Gastroesophageal sphincter (tissue), 4 donors: ENCODE results near the gene EPHA8. TPM values are rescaled to one million over a fixed set of nuclear protein-coding genes. Genes with fewer than 3 reads are reported as not detected.

Source experiments
- ATAC-seq: fragments of 150-250 bp; one replicate; pipeline ENCODE4 v1.9.1; 2016; ENCODE audit warnings: mild to moderate bottlenecking, moderate library complexity
- H3K27ac ChIP-seq, 4 donors: fragments of 200-600 bp; sonication (generic) in 3 of 4; 1 replicate in 3 of 4; 2 replicates in 1 of 4; pipeline ENCODE4 v1.5.1; 2016 to 2019
- H3K27me3 ChIP-seq: fragments of 200-600 bp; sonication (generic); one replicate; pipeline ENCODE4 v1.5.1; 2019
- H3K36me3 ChIP-seq, 2 donors: fragments of 200-600 bp; sonication (generic); one replicate each; pipeline ENCODE4 v1.5.1; 2019; ENCODE audit warnings: control low read depth in 1 of 2
- H3K4me1 ChIP-seq, 3 donors: fragments of 200-600 bp; sonication (generic); 1 replicate in 2 of 3; 2 replicates in 1 of 3; pipeline ENCODE4 v1.5.1; 2016 to 2019; ENCODE audit warnings: control low read depth in 2 of 3
- H3K4me3 ChIP-seq, 2 donors: fragments of 200-600 bp; sonication (generic); one replicate each; pipeline ENCODE4 v1.5.1; 2019; ENCODE audit warnings: mild to moderate bottlenecking in 1 of 2, moderate library complexity in 1 of 2
- H3K9me3 ChIP-seq, 3 donors: fragments of 200-600 bp; sonication (generic); one replicate each; pipeline ENCODE4 v1.5.1; 2017 to 2019; ENCODE audit warnings: control low read depth in 2 of 3
- CTCF ChIP-seq, 4 experiments: fragments of 200-600 bp in 2 of 4; fragments of 450-650 bp in 2 of 4; sonication (generic) in 1 of 4; IDR thresholded peaks; one replicate each; pipeline ENCODE4 v1.5.1; 2017 to 2019; ENCODE audit warnings: antibody characterized with exemption in 4 of 4, mild to moderate bottlenecking in 2 of 4, moderate library complexity in 2 of 4
- EP300 ChIP-seq: sonication (generic); formaldehyde crosslinking; IDR thresholded peaks from one replicate; pipeline ENCODE4 v1.6.1; 2017; ENCODE audit warnings: antibody characterized with exemption, mild to moderate bottlenecking
- POLR2A ChIP-seq, 2 donors: fragments of 450-650 bp; IDR thresholded peaks; one replicate each; pipeline ENCODE4 v1.6.1; 2017; ENCODE audit warnings: antibody characterized with exemption in 2 of 2, mild to moderate bottlenecking in 2 of 2, moderate library complexity in 1 of 2
- POLR2AphosphoS5 ChIP-seq: sonication (generic); formaldehyde crosslinking; IDR thresholded peaks from one replicate; pipeline ENCODE4 v1.6.1; 2017; ENCODE audit warnings: antibody characterized with exemption
- WGBS, 2 donors: methylation state at CpG; one replicate each; pipeline ENCODE4 v1.1.5; 2018; ENCODE audit warnings: low coverage in 1 of 2; 5-methylcytosine and 5-hydroxymethylcytosine counted together
- total RNA-seq, 4 donors: library from RNA; depleted of rRNA; stranded (reverse); fragments of >200 nt; gene quantifications; one replicate each; pipeline ENCODE4 v1.1.0, GENCODE V29; 2016

Gene EPHA8
- total RNA-seq, 4 donors from 2014 or later, result 0.08 to 0.37 (median 0.13) TPM; not detected in 1

- Histone ChIP-seq H3K27me3 (peaks cover 61% of the 10 kb centered on the region), H3K9me3 (no peaks in the 10 kb centered on the region), H3K36me3 (no peaks in the 10 kb centered on the region), H3K4me3 (no peak overlapping the region), H3K27ac (no peak overlapping the region), H3K4me1 (no peaks in the 10 kb centered on the region)
- no peak for TF ChIP-seq POLR2A (IDR thresholded peaks at IDR 0.05)
- TF ChIP-seq POLR2AphosphoS5, result no peak
- no peak for TF ChIP-seq EP300
- no peak for TF ChIP-seq CTCF (IDR thresholded peaks at IDR 0.05)
- WGBS, 2 donors, result 61% methylated on average over 7 of the region's 13 CpGs; no CpG with 5 or more reads in 1 of the 2 donors
- no peak for ATAC-seq
These were observed 18.1 kb upstream of the EPHA8 start for GRCh38 chr1:22545141-22545540.

- WGBS, 2 donors, result 72 to 75% methylated on average over 5 to 6 of the region's 6 CpGs
- no peak for ATAC-seq
- Histone ChIP-seq H3K9me3 (no peaks in the 10 kb centered on the region), H3K4me3 (no peak overlapping the region), H3K36me3 (no peaks in the 10 kb centered on the region), H3K27me3 (peaks cover 83% of the 10 kb centered on the region), H3K27ac (no peak overlapping the region), H3K4me1 (no peaks in the 10 kb centered on the region)
- no peak for TF ChIP-seq POLR2A (IDR thresholded peaks at IDR 0.05)
- no peak for TF ChIP-seq EP300
- no peak for TF ChIP-seq CTCF (IDR thresholded peaks at IDR 0.05)
- no peak for TF ChIP-seq POLR2AphosphoS5
These were observed 16.0 kb upstream of the EPHA8 start for GRCh38 chr1:22547186-22547817.

- ATAC-seq, result no peak
- Histone ChIP-seq H3K27me3 (peaks cover 86% of the 10 kb centered on the region), H3K9me3 (no peaks in the 10 kb centered on the region), H3K27ac (no peak overlapping the region), H3K4me1 (no peaks in the 10 kb centered on the region), H3K4me3 (no peak overlapping the region), H3K36me3 (no peaks in the 10 kb centered on the region)
- 13 to 20% methylated on average over 1 to 10 of the region's 12 CpGs for WGBS, 2 donors
- no peak for TF ChIP-seq CTCF (IDR thresholded peaks at IDR 0.05)
- no peak for TF ChIP-seq POLR2AphosphoS5
- TF ChIP-seq POLR2A (IDR thresholded peaks at IDR 0.05), result no peak
- TF ChIP-seq EP300, result no peak
These were observed 15.3 kb upstream of the EPHA8 start for GRCh38 chr1:22547818-22548462.

- WGBS, 2 donors, result 100% methylated on average over 1 of the region's 11 CpGs; no CpG with 5 or more reads in 1 of the 2 donors
- TF ChIP-seq POLR2A (IDR thresholded peaks at IDR 0.05) (no peak), CTCF (IDR thresholded peaks at IDR 0.05) (no peak), EP300 (no peak), POLR2AphosphoS5 (no peak)
- Histone ChIP-seq H3K27ac (no peak overlapping the region), H3K27me3 (peaks cover 95% of the 10 kb centered on the region), H3K9me3 (no peaks in the 10 kb centered on the region), H3K4me3 (no peak overlapping the region), H3K4me1 (no peaks in the 10 kb centered on the region), H3K36me3 (no peaks in the 10 kb centered on the region)
- no peak for ATAC-seq
These were observed 13.3 kb upstream of the EPHA8 start for GRCh38 chr1:22550021-22550420.

- Histone ChIP-seq H3K4me1 (no peaks in the 10 kb centered on the region), H3K36me3 (no peaks in the 10 kb centered on the region), H3K9me3 (no peaks in the 10 kb centered on the region), H3K27ac (no peak overlapping the region), H3K27me3 (peaks cover 97% of the 10 kb centered on the region), H3K4me3 (no peak overlapping the region)
- no peak for ATAC-seq
- TF ChIP-seq EP300, result no peak
- TF ChIP-seq CTCF (IDR thresholded peaks at IDR 0.05), result no peak
- no peak for TF ChIP-seq POLR2A (IDR thresholded peaks at IDR 0.05)
- TF ChIP-seq POLR2AphosphoS5, result no peak
- WGBS, 2 donors, result 52 to 80% methylated on average over 1 to 4 of the region's 17 CpGs
These were observed 11.7 kb upstream of the EPHA8 start for GRCh38 chr1:22551591-22551990.
